Measurements from ENCODE around the gene SVOP. TPM values are rescaled to one million over a fixed set of nuclear protein-coding genes. Genes with fewer than 3 reads are reported as not detected.

SVOP gene
- polyA plus RNA-seq, 1 donor from 2014 or later, result not detected

Other genes starting within 250 kb of the SVOP start
- 10.3 TPM for gene SSH1, start 163.5 kb downstream of the SVOP start, polyA plus RNA-seq
- not detected for gene DAO, start 141.0 kb downstream of the SVOP start, polyA plus RNA-seq
- 16.0 TPM for gene USP30, start 31.5 kb upstream of the SVOP start, polyA plus RNA-seq
- 17.6 TPM for gene ALKBH2, start 72.4 kb upstream of the SVOP start, polyA plus RNA-seq
- 24.6 TPM for gene UNG, start 76.5 kb upstream of the SVOP start, polyA plus RNA-seq
- gene ACACB, start 95.5 kb upstream of the SVOP start, polyA plus RNA-seq, result 2.4 TPM